Right kidney (tissue), 1 donor: ENCODE measurements around the gene CD226.
A peak's percentile ranks its signal among the peaks of the same experiment; 100 is the strongest.
"Not testable (repeated sequence)": the region's sequence is repeated elsewhere in the genome, so short reads cannot be mapped to it uniquely, and the experiment has no call there.

Source experiments
- DNase-seq: peaks from one replicate; pipeline ENCODE4 v3.0.0-alpha.2; 2016

Gene CD226

GRCh38 chr18:69871363-69871762 lies 76.3 kb downstream of the CD226 start:
- no peak for DNase-seq

GRCh38 chr18:69870736-69871135 lies 76.9 kb downstream of the CD226 start:
- DNase-seq = no peak

- no peak for DNase-seq
These were observed 81.5 kb downstream of the CD226 start for GRCh38 chr18:69866212-69866611.

GRCh38 chr18:69865776-69866175 lies 81.9 kb downstream of the CD226 start:
- no peak for DNase-seq

- not testable (repeated sequence) for DNase-seq
These were observed 82.9 kb downstream of the CD226 start for GRCh38 chr18:69864802-69865201.

GRCh38 chr18:69858897-69859296 lies 88.8 kb downstream of the CD226 start:
- DNase-seq = no peak

GRCh38 chr18:69854455-69854854 lies 93.2 kb downstream of the CD226 start:
- no peak for DNase-seq

GRCh38 chr18:69853051-69853450 lies 94.6 kb downstream of the CD226 start:
- DNase-seq = no peak

- peak; percentile 5 for DNase-seq
These were observed 101.8 kb downstream of the CD226 start for GRCh38 chr18:69845593-69846506.

GRCh38 chr18:69844656-69845055 lies 103.0 kb downstream of the CD226 start:
- no peak for DNase-seq

GRCh38 chr18:69843015-69843414 lies 104.7 kb downstream of the CD226 start:
- DNase-seq = no peak

- DNase-seq = no peak
These were observed 106.6 kb downstream of the CD226 start for GRCh38 chr18:69841117-69841516.

GRCh38 chr18:69840445-69840844 lies 107.2 kb downstream of the CD226 start:
- no peak for DNase-seq

GRCh38 chr18:69840001-69840400 lies 107.7 kb downstream of the CD226 start:
- DNase-seq = no peak

- no peak for DNase-seq
These were observed 108.2 kb downstream of the CD226 start for GRCh38 chr18:69839497-69839896.

GRCh38 chr18:69838620-69839411 lies 108.9 kb downstream of the CD226 start:
- DNase-seq = no peak

GRCh38 chr18:69838003-69838402 lies 109.7 kb downstream of the CD226 start:
- DNase-seq = no peak

- DNase-seq = not testable (repeated sequence)
These were observed 112.7 kb downstream of the CD226 start for GRCh38 chr18:69834980-69835379.

GRCh38 chr18:69830189-69830588 lies 117.5 kb downstream of the CD226 start:
- DNase-seq = no peak

- DNase-seq = no peak
These were observed 127.1 kb downstream of the CD226 start for GRCh38 chr18:69820538-69820937.

- no peak for DNase-seq
These were observed 128.2 kb downstream of the CD226 start for GRCh38 chr18:69819460-69819859.

GRCh38 chr18:69817335-69817940 lies 130.2 kb downstream of the CD226 start:
- DNase-seq = no peak

GRCh38 chr18:69814861-69815385 lies 132.8 kb downstream of the CD226 start:
- DNase-seq = no peak
